ENCODE data around the gene CADPS. TPM values are rescaled to one million over a fixed set of nuclear protein-coding genes. Genes with fewer than 3 reads are reported as not detected.

CADPS gene
- polyA plus RNA-seq, 2 of the 4 experiments (the other 2 are of a cell fraction), result not detected

DNA sequence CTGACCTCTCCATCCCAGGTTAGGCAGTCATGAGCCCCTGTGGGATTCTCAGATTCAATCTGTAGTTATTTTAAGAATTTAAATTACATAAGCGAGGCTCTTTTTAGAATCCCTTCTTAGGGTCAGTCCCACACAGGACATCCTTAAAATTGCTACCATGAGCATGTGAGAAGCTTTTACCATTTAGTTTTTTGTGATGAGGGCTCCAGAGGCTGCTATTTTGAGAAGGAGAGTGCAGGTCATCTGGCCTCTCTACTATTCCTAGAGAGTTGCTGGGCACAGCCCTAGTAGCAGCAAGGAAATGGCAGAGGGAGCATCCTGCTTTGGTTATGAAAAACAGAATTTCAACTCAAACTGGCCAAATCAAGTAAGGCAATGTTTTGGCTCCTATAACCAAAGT is 13.6 kb upstream of the CADPS start:
- DNase-seq (ENCODE audit: low read depth in 1 of 2, low spot score in 1 of 2) (no peak), ATAC-seq (no peak), FAIRE-seq (no peak)
- no peak overlapping the region for H3K4me3 ChIP-seq
- H3K4me2 ChIP-seq, result no peak overlapping the region
- ChIA-PET POLR2A (no interaction called here), CTCF (no interaction called here)
- H3K4me1 ChIP-seq, result no peaks in the 10 kb centered on the region
- no peak overlapping the region for H3K27ac ChIP-seq
- 0% methylated on average over 1 of the region's 1 CpG for WGBS (ENCODE audit: missing lambda C conversion rate)
- no peaks in the 10 kb centered on the region for H3K9me3 ChIP-seq
- no peak for TF ChIP-seq TFCP2L1 (CRISPR knock-in tag; IDR thresholded peaks at IDR 0.05)
- no peak for TF ChIP-seq HDAC2 (IDR thresholded peaks at IDR 0.05)
- no peak for TF ChIP-seq CBX8 (IDR thresholded peaks at IDR 0.05)
- TF ChIP-seq HEYL (CRISPR knock-in tag; IDR thresholded peaks at IDR 0.05), result no peak
- no peak for TF ChIP-seq ZC3H11A (IDR thresholded peaks at IDR 0.05)

DNA sequence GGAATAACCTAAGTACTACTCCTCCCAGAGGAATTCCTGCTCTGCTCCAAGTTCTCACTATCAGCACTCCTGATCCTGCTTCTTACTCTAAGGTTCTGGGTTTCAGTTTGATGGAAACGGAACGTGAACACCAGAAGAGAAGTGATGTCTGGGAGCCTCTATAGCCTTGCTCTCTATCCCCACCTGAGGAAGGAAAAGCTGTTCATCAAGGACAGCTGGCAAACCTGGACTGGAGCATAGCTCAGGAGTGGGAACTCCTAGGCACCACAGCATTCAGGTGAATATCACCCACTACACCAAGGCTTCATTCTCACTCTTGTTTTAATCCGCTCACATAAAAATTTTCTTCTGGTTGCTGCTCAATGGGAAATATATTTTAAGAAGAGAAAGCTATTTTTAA is 13.0 kb upstream of the CADPS start:
- H3K4me1 ChIP-seq, result no peaks in the 10 kb centered on the region
- no peak overlapping the region for H3K4me3 ChIP-seq
- WGBS (ENCODE audit: missing lambda C conversion rate), result 10% methylated on average over 3 of the region's 3 CpGs
- FAIRE-seq (no peak), DNase-seq (ENCODE audit: low read depth in 1 of 2, low spot score in 1 of 2) (no peak), ATAC-seq (no peak)
- CTCF ChIA-PET, result no interaction called here
- no peaks in the 10 kb centered on the region for H3K9me3 ChIP-seq
- H3K27ac ChIP-seq, result no peak overlapping the region
- H3K4me2 ChIP-seq, result no peak overlapping the region
- no peak for TF ChIP-seq ESRRA (IDR thresholded peaks at IDR 0.05; ENCODE audit: borderline replicate concordance, low read length)
- TF ChIP-seq, protein P1, sequence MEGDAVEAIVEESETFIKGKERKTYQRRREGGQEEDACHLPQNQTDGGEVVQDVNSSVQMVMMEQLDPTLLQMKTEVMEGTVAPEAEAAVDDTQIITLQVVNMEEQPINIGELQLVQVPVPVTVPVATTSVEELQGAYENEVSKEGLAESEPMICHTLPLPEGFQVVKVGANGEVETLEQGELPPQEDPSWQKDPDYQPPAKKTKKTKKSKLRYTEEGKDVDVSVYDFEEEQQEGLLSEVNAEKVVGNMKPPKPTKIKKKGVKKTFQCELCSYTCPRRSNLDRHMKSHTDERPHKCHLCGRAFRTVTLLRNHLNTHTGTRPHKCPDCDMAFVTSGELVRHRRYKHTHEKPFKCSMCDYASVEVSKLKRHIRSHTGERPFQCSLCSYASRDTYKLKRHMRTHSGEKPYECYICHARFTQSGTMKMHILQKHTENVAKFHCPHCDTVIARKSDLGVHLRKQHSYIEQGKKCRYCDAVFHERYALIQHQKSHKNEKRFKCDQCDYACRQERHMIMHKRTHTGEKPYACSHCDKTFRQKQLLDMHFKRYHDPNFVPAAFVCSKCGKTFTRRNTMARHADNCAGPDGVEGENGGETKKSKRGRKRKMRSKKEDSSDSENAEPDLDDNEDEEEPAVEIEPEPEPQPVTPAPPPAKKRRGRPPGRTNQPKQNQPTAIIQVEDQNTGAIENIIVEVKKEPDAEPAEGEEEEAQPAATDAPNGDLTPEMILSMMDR (IDR thresholded peaks at IDR 0.05), result no peak
- TF ChIP-seq, protein P2, sequence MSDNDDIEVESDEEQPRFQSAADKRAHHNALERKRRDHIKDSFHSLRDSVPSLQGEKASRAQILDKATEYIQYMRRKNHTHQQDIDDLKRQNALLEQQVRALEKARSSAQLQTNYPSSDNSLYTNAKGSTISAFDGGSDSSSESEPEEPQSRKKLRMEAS (IDR thresholded peaks at IDR 0.05), result no peak
- TF ChIP-seq HOXA7 (CRISPR knock-in tag; IDR thresholded peaks at IDR 0.05), result no peak
- TF ChIP-seq POLR2A (IDR thresholded peaks at IDR 0.05; ENCODE audit: low read length), result no peak
- TF ChIP-seq MAZ (IDR thresholded peaks at IDR 0.05; ENCODE audit: borderline replicate concordance, low read depth, low read length), result no peak
- TF ChIP-seq NPAS2 (CRISPR knock-in tag; IDR thresholded peaks at IDR 0.05; ENCODE audit: borderline replicate concordance), result no peak
- TF ChIP-seq, protein P3, sequence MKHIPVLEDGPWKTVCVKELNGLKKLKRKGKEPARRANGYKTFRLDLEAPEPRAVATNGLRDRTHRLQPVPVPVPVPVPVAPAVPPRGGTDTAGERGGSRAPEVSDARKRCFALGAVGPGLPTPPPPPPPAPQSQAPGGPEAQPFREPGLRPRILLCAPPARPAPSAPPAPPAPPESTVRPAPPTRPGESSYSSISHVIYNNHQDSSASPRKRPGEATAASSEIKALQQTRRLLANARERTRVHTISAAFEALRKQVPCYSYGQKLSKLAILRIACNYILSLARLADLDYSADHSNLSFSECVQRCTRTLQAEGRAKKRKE (CRISPR knock-in tag; IDR thresholded peaks at IDR 0.05; ENCODE audit: low read depth), result no peak
- no peak for TF ChIP-seq PHF8 (IDR thresholded peaks at IDR 0.05; ENCODE audit: borderline replicate concordance, low read depth)
- POLR2A ChIA-PET, result no interaction called here

DNA sequence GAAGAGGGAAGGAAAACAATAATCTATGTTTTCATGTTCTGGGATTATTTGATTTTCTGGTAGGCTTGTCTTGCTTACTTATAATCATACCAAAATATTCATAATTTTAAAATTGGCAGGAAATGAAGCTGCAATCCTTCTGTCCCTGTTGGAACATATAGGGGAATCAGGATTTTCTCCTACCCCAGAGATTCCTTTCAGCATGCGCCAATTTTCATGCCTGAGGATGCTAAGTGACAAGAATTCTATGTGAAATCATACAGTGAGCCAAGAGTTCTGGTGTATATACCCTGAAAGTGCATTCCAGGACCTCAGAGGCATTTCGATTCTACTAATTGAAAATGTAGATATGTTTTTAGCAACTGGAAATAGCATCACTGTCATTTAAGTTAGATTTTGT is 9.9 kb upstream of the CADPS start:
- POLR2A ChIA-PET, result no interaction called here
- CTCF ChIA-PET, result no interaction called here
- Histone ChIP-seq H3K4me1 (no peaks in the 10 kb centered on the region), H3K27ac (no peak overlapping the region), H3K4me3 (no peak overlapping the region), H3K4me2 (no peak overlapping the region), H3K9me3 (no peaks in the 10 kb centered on the region)
- DNase-seq (ENCODE audit: low read depth in 1 of 2, low spot score in 1 of 2) (no peak), FAIRE-seq (no peak), ATAC-seq (no peak)
- TF ChIP-seq, protein P4, sequence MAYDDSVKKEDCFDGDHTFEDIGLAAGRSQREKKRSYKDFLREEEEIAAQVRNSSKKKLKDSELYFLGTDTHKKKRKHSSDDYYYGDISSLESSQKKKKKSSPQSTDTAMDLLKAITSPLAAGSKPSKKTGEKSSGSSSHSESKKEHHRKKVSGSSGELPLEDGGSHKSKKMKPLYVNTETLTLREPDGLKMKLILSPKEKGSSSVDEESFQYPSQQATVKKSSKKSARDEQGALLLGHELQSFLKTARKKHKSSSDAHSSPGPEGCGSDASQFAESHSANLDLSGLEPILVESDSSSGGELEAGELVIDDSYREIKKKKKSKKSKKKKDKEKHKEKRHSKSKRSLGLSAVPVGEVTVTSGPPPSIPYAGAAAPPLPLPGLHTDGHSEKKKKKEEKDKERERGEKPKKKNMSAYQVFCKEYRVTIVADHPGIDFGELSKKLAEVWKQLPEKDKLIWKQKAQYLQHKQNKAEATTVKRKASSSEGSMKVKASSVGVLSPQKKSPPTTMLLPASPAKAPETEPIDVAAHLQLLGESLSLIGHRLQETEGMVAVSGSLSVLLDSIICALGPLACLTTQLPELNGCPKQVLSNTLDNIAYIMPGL (CRISPR knock-in tag; IDR thresholded peaks at IDR 0.05; ENCODE audit: borderline replicate concordance), result no peak
- TF ChIP-seq HOXB13 (CRISPR knock-in tag; IDR thresholded peaks at IDR 0.05; ENCODE audit: low read depth), result no peak
- no peak for TF ChIP-seq PHF8 (IDR thresholded peaks at IDR 0.05; ENCODE audit: borderline replicate concordance, low read depth)
- TF ChIP-seq EP300 (IDR thresholded peaks at IDR 0.05), result no peak
- TF ChIP-seq NR3C1 (IDR thresholded peaks at IDR 0.05), result no peak
- 0% methylated on average over 2 of the region's 2 CpGs for WGBS (ENCODE audit: missing lambda C conversion rate)

Data from A549 (cell line).